ENCODE results near the gene CLTCL1. TPM values are rescaled to one million over a fixed set of nuclear protein-coding genes. Genes with fewer than 3 reads are reported as not detected.

The CLTCL1 gene
- total RNA-seq, 2 donors from 2014 or later: 2.1 to 4.6 TPM

DNA sequence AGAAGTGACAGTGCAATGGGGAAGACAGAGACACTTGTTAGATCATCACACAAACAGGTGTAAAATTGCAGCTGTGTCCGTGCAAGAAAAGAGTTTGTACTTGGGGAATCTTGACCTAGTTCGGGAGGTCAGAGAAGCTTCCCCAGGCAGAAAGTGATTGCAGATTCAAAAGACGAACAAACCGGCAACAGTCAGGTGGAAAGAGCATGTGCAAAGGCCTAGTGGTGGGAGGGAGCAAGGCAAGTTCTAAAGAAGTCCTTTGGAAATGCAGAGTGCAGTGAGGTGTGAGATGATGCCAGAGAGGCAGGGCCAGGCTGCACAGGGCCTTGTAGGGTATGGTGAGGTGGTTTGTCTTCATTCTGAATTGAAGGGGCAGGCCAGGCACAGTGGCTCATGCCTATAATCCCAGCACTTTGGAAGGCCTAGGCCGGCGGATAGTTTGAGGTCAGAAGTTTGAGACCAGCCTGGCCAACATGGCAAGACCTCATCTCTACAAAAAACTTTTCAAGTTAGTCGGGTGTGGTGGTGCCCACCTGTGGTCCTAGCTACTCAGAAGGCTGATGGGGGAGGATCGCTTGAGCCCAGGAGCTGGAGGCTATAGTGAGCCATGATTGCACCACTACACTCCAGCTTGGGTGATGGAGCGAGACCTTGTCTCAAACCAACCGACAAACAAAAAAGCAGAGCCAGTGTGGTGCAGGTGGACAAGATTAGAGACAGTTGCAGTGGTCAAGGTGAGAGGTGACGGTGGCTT lies 145.1 kb downstream of the CLTCL1 start:
- intact Hi-C loops (cut with DNase I, micrococcal nuclease): no loop called here
- DNase-seq: no peak

DNA sequence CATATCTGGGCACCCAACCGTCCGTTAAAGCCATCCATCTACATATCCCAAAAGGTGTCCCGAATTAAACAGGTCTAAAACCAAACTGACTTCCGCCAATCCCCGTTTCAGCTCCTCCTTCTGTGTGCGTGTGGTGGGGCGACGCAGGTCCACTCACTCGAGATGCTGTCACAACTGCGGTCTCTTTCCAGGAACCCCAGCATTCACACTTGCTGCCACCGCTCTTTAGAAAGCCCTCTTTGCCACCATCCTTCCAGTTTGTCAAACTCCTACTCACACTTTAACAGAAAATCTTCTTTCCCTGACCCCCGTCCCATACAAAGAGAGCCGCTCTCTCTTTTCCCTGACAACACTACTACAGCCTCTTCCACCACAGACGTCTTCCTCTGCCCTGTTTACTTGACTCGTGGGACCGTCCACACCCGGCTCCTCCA lies 147.5 kb downstream of the CLTCL1 start:
- ATAC-seq (peak; percentile 13), DNase-seq (no peak)
- intact Hi-C loops (cut with DNase I, micrococcal nuclease): no loop called here

More for the DNA sequence above, 145.1 kb downstream of the CLTCL1 start:
- no peak for ATAC-seq

DNA sequence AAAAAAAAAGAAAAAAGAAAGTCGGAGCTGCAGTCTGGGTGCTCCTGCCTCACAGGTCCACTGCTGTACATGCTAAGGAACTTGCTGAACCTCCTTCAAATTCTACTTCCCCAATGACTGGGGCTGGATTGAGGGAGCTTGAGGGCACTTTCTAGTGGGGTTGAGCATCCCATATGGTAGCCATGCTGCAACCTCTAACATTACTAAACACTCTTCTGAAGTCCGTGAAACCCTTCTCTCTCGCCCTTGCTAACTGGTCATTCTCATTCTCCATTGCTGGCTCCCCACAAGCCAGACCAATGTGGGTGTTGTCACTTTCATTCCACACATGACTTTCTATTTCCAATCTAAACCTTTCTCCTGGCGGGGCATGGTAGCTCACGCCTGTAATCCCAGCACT lies 148.3 kb downstream of the CLTCL1 start:
- no peak for DNase-seq
- no peak for ATAC-seq
- intact Hi-C loops (cut with DNase I, micrococcal nuclease): no loop called here

GRCh38 chr22:19142394-19142793 lies 149.1 kb downstream of the CLTCL1 start:
- DNase-seq: no peak
- intact Hi-C loops (cut with DNase I, micrococcal nuclease): no loop called here
- ATAC-seq: no peak

- ATAC-seq (no peak), DNase-seq (no peak)
- intact Hi-C loops (cut with DNase I, micrococcal nuclease): no loop called here
These were observed 151.5 kb downstream of the CLTCL1 start for GRCh38 chr22:19139974-19140373.

GRCh38 chr22:19139001-19139356 lies 152.5 kb downstream of the CLTCL1 start:
- DNase-seq (no peak), ATAC-seq (no peak)

GRCh38 chr22:19138217-19139000 lies 153.1 kb downstream of the CLTCL1 start:
- DNase-seq: no peak
- no peak for ATAC-seq
- intact Hi-C loops (cut with DNase I, micrococcal nuclease): no loop called here

More at GRCh38 chr22:19139001-19139356, 152.5 kb downstream of the CLTCL1 start:
- intact Hi-C loops (cut with DNase I, micrococcal nuclease): no loop called here

GRCh38 chr22:19137384-19138216 lies 153.9 kb downstream of the CLTCL1 start:
- DNase-seq (no peak), ATAC-seq (no peak)
- intact Hi-C loops (cut with DNase I, micrococcal nuclease): no loop called here

DNA sequence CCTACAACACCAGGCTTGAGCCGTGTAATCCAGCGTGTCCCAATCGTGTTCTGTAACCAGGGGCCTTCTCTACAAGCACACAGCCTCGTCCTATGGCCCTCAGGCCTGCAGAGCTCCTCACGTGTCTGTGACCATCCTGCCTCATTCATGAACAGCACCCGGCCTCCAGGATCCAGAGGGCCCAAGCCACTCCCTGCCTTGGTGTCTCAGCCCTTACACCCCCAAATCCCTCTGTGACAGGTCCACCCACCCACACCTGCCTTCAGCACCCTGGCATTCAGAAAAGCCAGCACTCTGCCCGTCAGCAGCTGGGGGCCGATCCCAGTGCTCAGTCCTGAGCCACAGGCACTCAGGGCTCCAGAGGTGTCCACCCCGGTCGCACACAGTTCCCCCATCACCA lies 154.6 kb downstream of the CLTCL1 start:
- ATAC-seq (no peak), DNase-seq (no peak)

DNA sequence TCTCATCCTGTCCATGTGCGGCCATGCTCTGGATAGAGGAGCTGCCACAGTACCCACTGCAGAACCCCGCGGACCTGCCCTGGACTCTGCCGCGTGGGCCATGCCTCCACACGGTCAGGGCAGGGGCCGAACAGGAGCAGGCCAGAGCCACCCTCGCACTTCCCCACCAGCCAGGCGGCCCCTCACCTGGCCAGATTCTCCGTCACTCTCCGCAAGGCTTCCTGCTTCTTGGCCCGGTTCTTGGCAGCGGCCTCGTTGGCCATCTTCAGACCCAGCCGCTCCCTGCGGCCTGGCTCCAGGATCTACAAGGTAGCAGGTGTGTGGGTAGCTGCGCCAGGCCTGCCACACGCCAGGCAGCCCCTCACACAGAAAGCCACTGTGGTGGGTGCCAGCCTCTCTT lies 156.6 kb downstream of the CLTCL1 start:
- DNase-seq (no peak), ATAC-seq (no peak)
- intact Hi-C loops (cut with DNase I, micrococcal nuclease): no loop called here

More for the DNA sequence above, 154.6 kb downstream of the CLTCL1 start:
- intact Hi-C loops (cut with DNase I, micrococcal nuclease): no loop called here

DNA sequence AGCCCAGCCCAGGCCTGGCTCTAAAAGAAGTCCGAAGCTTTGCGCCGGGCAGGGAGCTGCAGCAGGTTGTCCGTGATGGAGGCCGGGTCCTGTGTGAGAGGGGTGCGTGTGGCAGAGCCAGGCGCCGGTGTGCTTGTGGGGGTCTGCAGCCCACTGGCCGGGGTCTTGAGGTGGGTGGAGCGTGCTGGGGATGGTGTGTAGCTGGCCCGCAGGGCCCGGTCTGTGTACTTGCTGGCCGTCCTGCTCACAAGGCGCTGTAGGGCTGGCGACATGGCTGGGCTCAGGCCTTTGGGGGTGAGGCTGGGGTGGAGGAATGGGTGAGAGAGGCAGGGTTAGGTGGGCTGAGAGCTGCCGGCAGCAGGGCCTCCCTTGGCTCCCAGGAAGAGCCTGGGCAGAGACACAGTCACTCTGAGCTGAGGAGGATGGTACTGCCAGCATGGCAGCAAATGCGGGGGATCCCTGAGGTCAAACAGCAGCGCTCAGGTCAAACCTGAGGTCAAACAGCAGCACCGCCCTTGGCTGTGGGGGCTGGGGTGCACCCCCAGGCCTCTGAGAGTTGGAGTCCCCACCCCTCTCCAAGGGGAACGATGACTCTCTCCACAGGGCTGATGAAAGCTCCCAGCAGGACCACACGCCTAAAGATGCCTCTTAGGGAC lies 157.2 kb downstream of the CLTCL1 start:
- intact Hi-C loops (cut with DNase I, micrococcal nuclease): no loop called here
- no peak for ATAC-seq

DNA sequence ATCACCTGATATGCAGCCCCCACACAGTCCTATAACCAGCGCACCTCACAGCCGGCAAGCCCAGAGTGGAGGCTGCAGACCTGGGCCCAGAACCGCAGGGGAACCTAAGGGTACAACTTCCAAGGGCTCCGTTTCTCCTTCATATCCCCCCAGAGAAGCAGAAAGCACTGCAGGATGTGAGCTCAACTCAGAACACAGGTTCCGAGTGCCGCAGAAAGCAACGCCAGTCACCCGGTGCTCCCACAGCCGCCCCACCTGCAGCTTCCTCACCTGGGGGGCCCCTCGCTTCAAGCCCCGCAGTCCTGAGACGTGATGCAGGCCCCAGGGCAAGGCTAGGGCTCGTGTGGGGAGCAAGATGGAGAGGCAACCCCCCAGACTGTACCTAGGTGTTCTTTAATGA lies 158.0 kb downstream of the CLTCL1 start:
- DNase-seq (no peak), ATAC-seq (no peak)
- intact Hi-C loops (cut with DNase I, micrococcal nuclease): no loop called here

More for the DNA sequence above, 157.2 kb downstream of the CLTCL1 start:
- no peak for DNase-seq

GRCh38 chr22:19132693-19133400 lies 158.7 kb downstream of the CLTCL1 start:
- no peak for DNase-seq
- ATAC-seq: no peak

DNA sequence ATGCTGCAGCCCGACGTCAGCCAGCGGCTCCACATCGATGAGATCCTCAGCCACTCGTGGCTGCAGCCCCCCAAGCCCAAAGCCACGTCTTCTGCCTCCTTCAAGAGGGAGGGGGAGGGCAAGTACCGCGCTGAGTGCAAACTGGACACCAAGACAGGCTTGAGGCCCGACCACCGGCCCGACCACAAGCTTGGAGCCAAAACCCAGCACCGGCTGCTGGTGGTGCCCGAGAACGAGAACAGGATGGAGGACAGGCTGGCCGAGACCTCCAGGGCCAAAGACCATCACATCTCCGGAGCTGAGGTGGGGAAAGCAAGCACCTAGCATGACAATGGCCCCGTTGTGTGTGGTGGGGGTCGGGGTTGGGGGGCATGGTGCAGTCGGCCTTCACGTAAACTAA lies 159.4 kb downstream of the CLTCL1 start:
- DNase-seq (no peak), ATAC-seq (no peak)
- intact Hi-C loops (cut with DNase I, micrococcal nuclease): no loop called here

More at GRCh38 chr22:19132693-19133400, 158.7 kb downstream of the CLTCL1 start:
- intact Hi-C loops (cut with DNase I, micrococcal nuclease): no loop called here

DNA sequence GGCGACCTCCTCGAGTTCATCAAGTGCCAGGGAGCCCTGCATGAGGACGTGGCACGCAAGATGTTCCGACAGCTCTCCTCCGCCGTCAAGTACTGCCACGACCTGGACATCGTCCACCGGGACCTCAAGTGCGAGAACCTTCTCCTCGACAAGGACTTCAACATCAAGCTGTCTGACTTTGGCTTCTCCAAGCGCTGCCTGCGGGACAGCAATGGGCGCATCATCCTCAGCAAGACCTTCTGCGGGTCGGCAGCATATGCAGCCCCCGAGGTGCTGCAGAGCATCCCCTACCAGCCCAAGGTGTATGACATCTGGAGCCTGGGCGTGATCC lies 159.9 kb downstream of the CLTCL1 start:
- intact Hi-C loops (cut with DNase I, micrococcal nuclease): no loop called here
- ATAC-seq (no peak), DNase-seq (no peak)

- DNase-seq (no peak), ATAC-seq (no peak)
- intact Hi-C loops (cut with DNase I, micrococcal nuclease): no loop called here
These were observed 160.4 kb downstream of the CLTCL1 start, which contains the start of gene TSSK2 for GRCh38 chr22:19130959-19131684. Gene TSSK2 (plus strand): TSS chr22:19131308. CDS start chr22:19131400, 92 bp downstream.

DNA sequence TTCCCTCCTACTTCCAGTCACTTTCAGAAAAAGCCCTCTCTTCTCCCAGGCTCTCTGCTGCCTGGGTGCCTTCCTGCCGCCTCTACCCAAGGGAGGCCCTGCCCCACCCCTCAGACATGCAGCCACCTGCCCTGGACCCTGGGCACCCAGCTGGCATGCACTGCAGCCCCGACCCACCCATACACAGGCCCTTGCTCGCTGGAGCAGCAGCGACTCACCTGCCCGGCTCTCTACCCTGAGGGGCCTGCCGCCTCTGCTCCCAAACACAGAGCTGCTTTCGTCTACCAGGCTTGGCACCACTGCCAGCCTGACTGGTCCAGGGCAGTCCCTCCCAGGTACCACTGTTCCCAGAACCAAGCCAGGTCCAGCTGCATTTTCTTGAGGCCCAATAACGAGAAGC lies 161.6 kb downstream of the CLTCL1 start:
- ATAC-seq (no peak), DNase-seq (no peak)
- intact Hi-C loops (cut with DNase I, micrococcal nuclease): no loop called here

Measured in left colon (tissue), 2 donors.